ENCODE data around the gene MIAT.

- TF ChIP-seq POLR2A (IDR thresholded peaks at IDR 0.05) (no peak), CTCF (IDR thresholded peaks at IDR 0.05) (no peak), POLR2AphosphoS5 (IDR thresholded peaks at IDR 0.05) (no peak), EP300 (IDR thresholded peaks at IDR 0.05) (no peak)
Measured at GRCh38 chr22:26685601-26686000, 28.2 kb downstream of the MIAT start.
